Endothelial cell of umbilical vein (primary cell): ENCODE results near the gene ASB10. TPM values are rescaled to one million over a fixed set of nuclear protein-coding genes. Genes with fewer than 3 reads are reported as not detected.

Source experiments
- BruUV-seq: library from RNA; stranded (reverse); fragments of 400-500 nt; replicated peaks from 2 replicates; lab custom pipeline; 2021; lab: Mats Ljungman, UMichigan
- CTCF ChIA-PET: fragments of 300-600, 350-600 bp; sonication (Branson Sonifier 250); formaldehyde crosslinking; loops from one replicate; lab custom pipeline; 2021; ENCODE audit warnings: antibody characterized with exemption, inconsistent platforms; lab: Charles Lee
- POLR2A ChIA-PET: fragments of 300-600, 350-600 bp; sonication (Branson Sonifier 250); formaldehyde crosslinking; loops from one replicate; lab custom pipeline; 2021; ENCODE audit warnings: antibody characterized with exemption, inconsistent platforms; lab: Charles Lee
- DNase-seq: peaks from one replicate; pipeline ENCODE4 v3.0.0-alpha.2; 2011; ENCODE audit warnings: low read depth, low spot score
- FAIRE-seq: peaks from 2 replicates; lab custom pipeline; 2011; peaks lifted over from hg19 to GRCh38; lab: Jason Lieb, UNC
- H2AFZ ChIP-seq: 2 replicates; pipeline ENCODE4 v1.6.0; 2012; ENCODE audit warnings: low read depth, low read length, control low read depth, inconsistent platforms
- H3K27ac ChIP-seq: 2 replicates; pipeline ENCODE4 v1.5.1; 2011; ENCODE audit warnings: low read depth, mild to moderate bottlenecking, control low read depth, low read length, moderate library complexity; ENCODE audit not compliant: insufficient read depth
- H3K27me3 ChIP-seq, 2 experiments: 2 replicates each; pipeline versions ENCODE4 v1.6.0 to v1.6.1; 2011; ENCODE audit warnings: low read length in 2 of 2, mixed read lengths in 1 of 2; ENCODE audit not compliant: control insufficient read depth in 2 of 2, insufficient read depth in 2 of 2
- H3K36me3 ChIP-seq, 2 experiments: 2 replicates in 1 of 2; 3 replicates in 1 of 2; pipeline ENCODE4 v1.5.1; 2011; ENCODE audit warnings: low read length in 2 of 2, mild to moderate bottlenecking in 1 of 2, moderate library complexity in 1 of 2; ENCODE audit not compliant: control insufficient read depth in 2 of 2, insufficient read depth in 2 of 2; ENCODE audit errors: extremely low read depth in 1 of 2
- H3K4me1 ChIP-seq: 3 replicates; pipeline ENCODE4 v1.5.1; 2011; ENCODE audit warnings: mild to moderate bottlenecking, low read length; ENCODE audit not compliant: control insufficient read depth, insufficient read depth; ENCODE audit errors: extremely low read depth
- H3K4me2 ChIP-seq: 2 replicates; pipeline ENCODE4 v1.6.1; 2011; ENCODE audit warnings: low read length, control low read depth, mixed read lengths; ENCODE audit not compliant: insufficient read depth
- H3K4me3 ChIP-seq, 3 experiments: fragments of 200-600 bp in 1 of 3; sonication (generic), shearing (Covaris generic) in 1 of 3; replicated peaks in 1 of 3; 2 replicates each; pipeline ENCODE4 v1.5.1; 2011 to 2016; ENCODE audit warnings: control low read depth in 3 of 3, low read length in 3 of 3, mild to moderate bottlenecking in 2 of 3, inconsistent platforms in 1 of 3, low read depth in 1 of 3, moderate library complexity in 1 of 3; ENCODE audit not compliant: insufficient read depth in 1 of 3
- H3K79me2 ChIP-seq: 2 replicates; pipeline ENCODE4 v1.6.0; 2012; ENCODE audit warnings: low read length, inconsistent platforms; ENCODE audit not compliant: control insufficient read depth, insufficient read depth
- H3K9ac ChIP-seq: replicated peaks from 2 replicates; pipeline ENCODE3; 2011; ENCODE audit warnings: low read length, control low read depth; ENCODE audit not compliant: insufficient read depth; ENCODE audit errors: extremely low read depth
- H3K9me1 ChIP-seq: replicated peaks from 3 replicates; pipeline ENCODE4 v1.6.0; 2011; ENCODE audit warnings: mild to moderate bottlenecking, low read length; ENCODE audit not compliant: control insufficient read depth, insufficient read depth; ENCODE audit errors: extremely low read depth
- H3K9me3 ChIP-seq: replicated peaks from 2 replicates; pipeline ENCODE4 v1.5.1; 2012; ENCODE audit warnings: low read length, inconsistent platforms; ENCODE audit not compliant: control insufficient read depth, insufficient read depth
- H4K20me1 ChIP-seq: replicated peaks from 2 replicates; pipeline ENCODE3; 2011; ENCODE audit warnings: mild to moderate bottlenecking, low read length; ENCODE audit not compliant: control insufficient read depth, insufficient read depth; ENCODE audit errors: extremely low read depth
- EZH2 ChIP-seq: IDR thresholded peaks from 2 replicates; pipeline ENCODE4 v1.6.1; 2012; ENCODE audit warnings: borderline replicate concordance, low read depth, mild to moderate bottlenecking, moderate library complexity, low read length, inconsistent platforms; ENCODE audit not compliant: severe bottlenecking
- FOS ChIP-seq: IDR thresholded peaks from 2 replicates; pipeline ENCODE4 v1.6.1; 2011; ENCODE audit warnings: mild to moderate bottlenecking, low read length, moderate library complexity, borderline replicate concordance; ENCODE audit not compliant: insufficient read depth
- GATA2 ChIP-seq: IDR thresholded peaks from 2 replicates; pipeline ENCODE4 v1.7.0; 2011; ENCODE audit warnings: low read depth, mild to moderate bottlenecking, moderate library complexity, mixed read lengths, low read length; ENCODE audit not compliant: insufficient read length, insufficient read depth
- JUN ChIP-seq: IDR thresholded peaks from 2 replicates; pipeline ENCODE4 v1.6.1; 2011; ENCODE audit warnings: borderline replicate concordance, low read depth; ENCODE audit not compliant: insufficient read length, insufficient read depth
- MAX ChIP-seq: IDR thresholded peaks from 2 replicates; pipeline ENCODE4 v1.6.1; 2011; ENCODE audit not compliant: insufficient read depth, insufficient read length
- MYC ChIP-seq: IDR thresholded peaks from one replicate; pipeline ENCODE4 v1.6.1; 2011; ENCODE audit warnings: mild to moderate bottlenecking, low read depth, low read length
- POLR2A ChIP-seq: IDR thresholded peaks from 2 replicates; pipeline ENCODE4 v1.6.1; 2012; ENCODE audit warnings: low read depth, mild to moderate bottlenecking, control low read depth, low read length
- POLR2AphosphoS5 ChIP-seq: IDR thresholded peaks from 2 replicates; pipeline ENCODE4 v1.6.1; 2012; ENCODE audit warnings: low read depth, mild to moderate bottlenecking, control low read depth, low read length, moderate library complexity; ENCODE audit not compliant: insufficient read depth
- dilution Hi-C: fragments of 300-500 bp; cut with MboI; formaldehyde crosslinking; loops from one replicate; pipeline ENCODE4 v1.15.0; 2019; ENCODE audit warnings: low sequenced_read_pairs; ENCODE audit not compliant: extremely low pct_ligation_motif_present
- intact Hi-C: fragments of 100-400 bp; cut with micrococcal nuclease; formaldehyde crosslinking; loops from one replicate; pipeline ENCODE4 v1.10.0; 2022
- polyA plus RNA-seq, 4 experiments: library from polyadenylated mRNA; depleted of rRNA in 3 of 4; stranded (reverse) in 3 of 4; unstranded in 1 of 4; fragments of >200 nt; gene quantifications; 2 replicates each; pipeline versions ENCODE4 v1.2.1 to v1.2.3, GENCODE V29; 2011 to 2012; ENCODE audit warnings: missing spikeins in 1 of 4
- total RNA-seq: library from RNA; stranded (reverse); gene quantifications from 2 replicates; pipeline ENCODE4 v1.2.3, GENCODE V29; 2021
- TF ChIP-seq, protein P1 (sequence below), 2 donors: IDR thresholded peaks; 1 replicate in 1 of 2; 2 replicates in 1 of 2; pipeline ENCODE4 v1.5.1; 2011; ENCODE audit warnings: low read length in 2 of 2, mild to moderate bottlenecking in 2 of 2, moderate library complexity in 2 of 2, control low read depth in 1 of 2, inconsistent platforms in 1 of 2, low read depth in 1 of 2; ENCODE audit not compliant: insufficient read depth in 1 of 2; ENCODE audit errors: extremely low read depth in 1 of 2

The ASB10 gene
- total and polyA plus RNA-seq, 2 donors (not counting 3 experiments of a cell fraction or from before 2014, with no cell fraction given), result not detected

DNA sequence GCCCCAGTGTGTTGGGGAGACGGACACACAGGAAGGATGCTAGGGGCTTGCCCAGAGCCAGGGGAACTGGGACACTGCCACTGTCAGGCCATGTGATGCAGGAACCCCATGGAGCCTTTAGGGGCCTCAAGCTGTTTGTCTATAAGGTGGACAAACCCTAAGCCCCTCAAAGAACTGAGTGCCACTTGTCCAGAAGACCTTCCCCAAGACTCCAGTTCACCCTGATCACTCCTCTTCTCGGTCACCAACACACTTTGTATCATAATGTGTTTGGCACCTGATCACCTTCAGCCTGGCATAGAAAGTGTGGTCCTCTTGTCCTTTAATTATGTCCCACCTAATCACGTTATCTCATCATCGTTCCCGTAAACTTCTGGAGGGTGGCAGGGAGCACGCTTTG lies 22.5 kb upstream of the ASB10 start:
- no peak overlapping the region for H3K9ac ChIP-seq
- H4K20me1 ChIP-seq, result no peaks in the 10 kb centered on the region
- H3K4me3 ChIP-seq, result no peak overlapping the region
- no peak overlapping the region for H2AFZ ChIP-seq
- ChIA-PET CTCF (no interaction called here), POLR2A (no interaction called here)
- dilution Hi-C loops (no loop called here), intact Hi-C loops (no loop called here)
- BruUV-seq, result no TSS peak
- H3K79me2 ChIP-seq, result no peaks in the 10 kb centered on the region
- H3K27me3 ChIP-seq, result no peaks in the 10 kb centered on the region
- no peaks in the 10 kb centered on the region for H3K4me1 ChIP-seq
- FAIRE-seq, result no peak
- H3K27ac ChIP-seq, result no peak overlapping the region
- no peaks in the 10 kb centered on the region for H3K9me3 ChIP-seq
- peaks cover 0 to 7% of the 10 kb centered on the region in 2 experiments for H3K36me3 ChIP-seq
- TF ChIP-seq MAX (no peak), MYC (no peak), GATA2 (no peak), EZH2 (no peak), POLR2A (no peak)
- no peak for DNase-seq
- no peaks in the 10 kb centered on the region for H3K9me1 ChIP-seq
- H3K4me2 ChIP-seq, result no peak overlapping the region

DNA sequence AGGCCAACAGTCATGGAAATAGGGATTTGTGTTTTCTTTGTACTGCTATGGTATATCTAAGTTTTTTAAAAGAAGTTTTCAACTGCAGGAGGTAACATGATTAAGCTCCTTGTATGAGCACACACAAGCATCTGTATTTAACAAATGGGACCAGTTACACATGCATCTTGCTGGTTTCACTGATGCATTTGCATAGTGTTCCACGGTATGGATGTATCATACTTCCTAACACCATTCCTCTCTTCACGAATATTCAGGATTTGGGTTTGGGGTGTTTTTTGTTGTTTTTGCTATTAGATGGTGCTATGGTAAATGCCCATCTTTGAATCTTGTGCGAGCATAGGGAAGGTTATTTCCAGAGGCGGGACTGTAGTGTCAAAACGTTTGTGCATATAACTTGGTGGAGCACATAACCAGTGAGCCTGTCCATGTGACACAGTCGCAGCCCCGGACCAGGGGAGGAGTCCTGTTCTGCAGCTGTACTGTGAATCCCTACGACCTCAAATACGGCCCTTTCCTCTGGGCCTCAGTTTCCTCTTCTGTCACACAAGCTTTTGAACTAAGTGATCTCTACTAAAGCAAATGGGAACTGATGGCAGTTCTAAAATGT lies 21.3 kb upstream of the ASB10 start:
- H3K4me1 ChIP-seq, result no peaks in the 10 kb centered on the region
- ChIA-PET CTCF (no interaction called here), POLR2A (interaction anchor here (2.5 kb wide), 1 partner anchor 19 kb away, joined by 5 read pairs; the partner anchor contains the start of gene ABCF2)
- no peak overlapping the region for H3K4me3 ChIP-seq
- H3K9me1 ChIP-seq, result no peaks in the 10 kb centered on the region
- H3K27ac ChIP-seq, result no peak overlapping the region
- dilution Hi-C loops, result no loop called here
- DNase-seq, result no peak
- no peaks in the 10 kb centered on the region for H3K9me3 ChIP-seq
- FAIRE-seq, result no peak
- H3K27me3 ChIP-seq, result peaks cover 0 to 2% of the 10 kb centered on the region in 2 experiments
- H4K20me1 ChIP-seq, result no peaks in the 10 kb centered on the region
- H3K4me2 ChIP-seq, result no peak overlapping the region
- no peaks in the 10 kb centered on the region for H3K79me2 ChIP-seq
- intact Hi-C loops, result no loop called here
- H3K36me3 ChIP-seq, result no peaks in the 10 kb centered on the region
- BruUV-seq, result no TSS peak
- H2AFZ ChIP-seq, result no peak overlapping the region
- no peak overlapping the region for H3K9ac ChIP-seq
- TF ChIP-seq MAX (no peak), JUN (no peak), MYC (no peak), FOS (no peak), POLR2AphosphoS5 (no peak), EZH2 (no peak), GATA2 (no peak), POLR2A (no peak)
- TF ChIP-seq, protein P1, sequence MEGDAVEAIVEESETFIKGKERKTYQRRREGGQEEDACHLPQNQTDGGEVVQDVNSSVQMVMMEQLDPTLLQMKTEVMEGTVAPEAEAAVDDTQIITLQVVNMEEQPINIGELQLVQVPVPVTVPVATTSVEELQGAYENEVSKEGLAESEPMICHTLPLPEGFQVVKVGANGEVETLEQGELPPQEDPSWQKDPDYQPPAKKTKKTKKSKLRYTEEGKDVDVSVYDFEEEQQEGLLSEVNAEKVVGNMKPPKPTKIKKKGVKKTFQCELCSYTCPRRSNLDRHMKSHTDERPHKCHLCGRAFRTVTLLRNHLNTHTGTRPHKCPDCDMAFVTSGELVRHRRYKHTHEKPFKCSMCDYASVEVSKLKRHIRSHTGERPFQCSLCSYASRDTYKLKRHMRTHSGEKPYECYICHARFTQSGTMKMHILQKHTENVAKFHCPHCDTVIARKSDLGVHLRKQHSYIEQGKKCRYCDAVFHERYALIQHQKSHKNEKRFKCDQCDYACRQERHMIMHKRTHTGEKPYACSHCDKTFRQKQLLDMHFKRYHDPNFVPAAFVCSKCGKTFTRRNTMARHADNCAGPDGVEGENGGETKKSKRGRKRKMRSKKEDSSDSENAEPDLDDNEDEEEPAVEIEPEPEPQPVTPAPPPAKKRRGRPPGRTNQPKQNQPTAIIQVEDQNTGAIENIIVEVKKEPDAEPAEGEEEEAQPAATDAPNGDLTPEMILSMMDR (IDR thresholded peaks at IDR 0.05; ENCODE audit: extremely low read depth in 1 of 2, insufficient read depth in 1 of 2, low read depth in 1 of 2, low read length in 2 of 2), result no peak
